ENCODE results near the gene DYNC1I1. TPM values are rescaled to one million over a fixed set of nuclear protein-coding genes. Genes with fewer than 3 reads are reported as not detected.

DYNC1I1 gene
- total RNA-seq, 1 experiment from 2014 or later = 3.2 TPM

DNA sequence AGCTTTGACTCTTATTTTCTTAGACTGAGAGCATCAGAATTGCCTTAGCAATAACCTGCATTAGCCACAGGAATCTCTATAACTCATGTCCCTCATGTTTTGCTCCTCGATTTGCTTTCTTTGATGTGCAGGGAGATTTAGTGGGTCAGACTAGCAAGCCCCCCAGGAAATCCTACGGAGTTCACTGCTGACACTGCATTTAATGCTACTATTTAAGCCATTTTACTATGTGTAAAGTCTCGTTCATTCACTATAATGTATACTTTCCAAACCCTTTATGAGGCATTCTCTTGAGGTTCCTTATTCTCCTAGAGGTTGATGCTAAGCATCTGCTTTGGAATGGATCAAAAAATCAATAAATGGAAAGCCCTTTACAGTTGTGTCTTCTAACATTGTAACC, 28.4 kb downstream of the DYNC1I1 start:
- Histone ChIP-seq H4K91ac (ENCODE audit: insufficient read length, low read depth, low read length) (no peak overlapping the region), H2BK5ac (ENCODE audit: insufficient read length, low read length) (no peak overlapping the region), H3K23ac (ENCODE audit: insufficient read length, low read depth, low read length) (no peak overlapping the region), H3T11ph (ENCODE audit: low read length) (no peak overlapping the region), H2BK12ac (ENCODE audit: insufficient read length, low read depth, low read length) (no peak overlapping the region), H2BK15ac (ENCODE audit: low read depth, low read length) (no peak overlapping the region), H4K8ac (replicated peaks; ENCODE audit: insufficient read length, low read depth, low read length) (no peak overlapping the region), H3K4me1 (ENCODE audit: insufficient read depth, low read length) (no peaks in the 10 kb centered on the region; the same call in 1 of the 2 replicates), H3K79me1 (ENCODE audit: insufficient read depth, low read depth, low read length, poor library complexity, severe bottlenecking) (no peaks in the 10 kb centered on the region), H2AK5ac (ENCODE audit: insufficient read length, low read length) (no peak overlapping the region), H3K9ac (ENCODE audit: extremely low read depth, insufficient read length, low read length) (no peak overlapping the region), H2BK120ac (ENCODE audit: low read depth, low read length, poor library complexity, severe bottlenecking) (no peak overlapping the region), H3K23me2 (ENCODE audit: insufficient read length, low read depth, low read length, poor library complexity, severe bottlenecking) (no peaks in the 10 kb centered on the region), H3K9me3 (ENCODE audit: control insufficient read depth, low read depth, low read length) (no peaks in the 10 kb centered on the region), H3K56ac (ENCODE audit: insufficient read length, low read depth, low read length) (no peak overlapping the region), H3K14ac (ENCODE audit: insufficient read depth, low read length) (no peak overlapping the region), H4K20me1 (ENCODE audit: control insufficient read depth, insufficient read depth, insufficient read length) (no peaks in the 10 kb centered on the region), H3K4me2 (ENCODE audit: insufficient read depth, insufficient read length, low read length) (no peak overlapping the region), H3K79me2 (ENCODE audit: insufficient read depth, low read length) (no peaks in the 10 kb centered on the region), H4K5ac (ENCODE audit: insufficient read length, low read depth, low read length) (no peak overlapping the region), H2BK20ac (ENCODE audit: low read depth, low read length, poor library complexity, severe bottlenecking) (no peak overlapping the region), H3K27ac (ENCODE audit: insufficient read length, low read depth, low read length) (no peak overlapping the region), H3K4ac (ENCODE audit: low read depth, low read length) (no peak overlapping the region), H3K27me3 (ENCODE audit: insufficient read depth, low read length) (no peaks in the 10 kb centered on the region), H2AFZ (ENCODE audit: low read length) (no peak overlapping the region), H3K18ac (ENCODE audit: insufficient read length, low read depth, low read length) (no peak overlapping the region)
- H3K36me3 Mint-ChIP-seq (ENCODE audit: insufficient read depth in 1 of 3, low read depth in 3 of 3) = no peaks in the 10 kb centered on the region
- H3K4me3 Mint-ChIP-seq = no peak overlapping the region
- no peaks in the 10 kb centered on the region; the same call in 1 of the 2 replicates for H3K27me3 Mint-ChIP-seq (ENCODE audit: low read depth)
- H3K4me1 Mint-ChIP-seq = peaks cover 6 to 7% of the 10 kb centered on the region in 2 experiments; a peak in 3 of 4 replicates
- no peak overlapping the region for H3K27ac Mint-ChIP-seq
- DNase-seq = no peak
- WGBS (ENCODE audit: extremely low coverage, insufficient read length, low lambda C conversion rate) = no CpG with 5 or more reads among the region's 3 CpGs
- H3K9me3 Mint-ChIP-seq = no peaks in the 10 kb centered on the region
- TF ChIP-seq, protein P1, sequence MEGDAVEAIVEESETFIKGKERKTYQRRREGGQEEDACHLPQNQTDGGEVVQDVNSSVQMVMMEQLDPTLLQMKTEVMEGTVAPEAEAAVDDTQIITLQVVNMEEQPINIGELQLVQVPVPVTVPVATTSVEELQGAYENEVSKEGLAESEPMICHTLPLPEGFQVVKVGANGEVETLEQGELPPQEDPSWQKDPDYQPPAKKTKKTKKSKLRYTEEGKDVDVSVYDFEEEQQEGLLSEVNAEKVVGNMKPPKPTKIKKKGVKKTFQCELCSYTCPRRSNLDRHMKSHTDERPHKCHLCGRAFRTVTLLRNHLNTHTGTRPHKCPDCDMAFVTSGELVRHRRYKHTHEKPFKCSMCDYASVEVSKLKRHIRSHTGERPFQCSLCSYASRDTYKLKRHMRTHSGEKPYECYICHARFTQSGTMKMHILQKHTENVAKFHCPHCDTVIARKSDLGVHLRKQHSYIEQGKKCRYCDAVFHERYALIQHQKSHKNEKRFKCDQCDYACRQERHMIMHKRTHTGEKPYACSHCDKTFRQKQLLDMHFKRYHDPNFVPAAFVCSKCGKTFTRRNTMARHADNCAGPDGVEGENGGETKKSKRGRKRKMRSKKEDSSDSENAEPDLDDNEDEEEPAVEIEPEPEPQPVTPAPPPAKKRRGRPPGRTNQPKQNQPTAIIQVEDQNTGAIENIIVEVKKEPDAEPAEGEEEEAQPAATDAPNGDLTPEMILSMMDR (conservative IDR thresholded peaks at IDR 0.05) = no peak
